CD14-positive monocyte (primary cell): Measurements from ENCODE around the gene CYP27C1. TPM values are rescaled to one million over a fixed set of nuclear protein-coding genes. Genes with fewer than 3 reads are reported as not detected.

Experiments used
- DNase-seq, 3 donors: peaks; one replicate each; pipeline ENCODE4 v3.0.0-alpha.2; 2011 to 2022
- H2AFZ ChIP-seq: 2 replicates; pipeline ENCODE4 v1.6.0; 2012; ENCODE audit warnings: mild to moderate bottlenecking, low read depth, low read length, inconsistent platforms; ENCODE audit not compliant: insufficient read depth, poor library complexity, severe bottlenecking
- H3K27ac ChIP-seq, 2 donors: 1 replicate in 1 of 2; 2 replicates in 1 of 2; pipeline ENCODE4 v1.5.1; 2012 to 2013; ENCODE audit warnings: low read length in 2 of 2, control low read depth in 1 of 2, inconsistent platforms in 1 of 2, low read depth in 1 of 2, mild to moderate bottlenecking in 1 of 2
- H3K27me3 ChIP-seq, 2 donors: one replicate each; pipeline versions ENCODE4 v1.6.0 to v1.6.1; 2011 to 2013; ENCODE audit warnings: low read length in 2 of 2; ENCODE audit not compliant: control insufficient read depth in 2 of 2, insufficient read depth in 2 of 2
- H3K36me3 ChIP-seq, 2 donors: replicated peaks in 1 of 2; 1 replicate in 1 of 2; 2 replicates in 1 of 2; pipeline versions ENCODE4 v1.5.1 to v1.6.1; 2012 to 2013; ENCODE audit warnings: low read length in 2 of 2, control low read depth in 1 of 2, inconsistent platforms in 1 of 2, mild to moderate bottlenecking in 1 of 2; ENCODE audit not compliant: insufficient read depth in 2 of 2, control insufficient read depth in 1 of 2
- H3K4me1 ChIP-seq, 2 donors: 1 replicate in 1 of 2; 2 replicates in 1 of 2; pipeline versions ENCODE4 v1.5.1 to v1.6.1; 2012 to 2013; ENCODE audit warnings: low read length in 2 of 2, control low read depth in 1 of 2, inconsistent platforms in 1 of 2, mild to moderate bottlenecking in 1 of 2, moderate library complexity in 1 of 2; ENCODE audit not compliant: insufficient read depth in 2 of 2, control insufficient read depth in 1 of 2
- H3K4me2 ChIP-seq: replicated peaks from 2 replicates; pipeline ENCODE3; 2012; ENCODE audit warnings: low read length, moderate library complexity, mild to moderate bottlenecking; ENCODE audit not compliant: poor library complexity, severe bottlenecking; ENCODE audit errors: extremely low read depth
- H3K4me3 ChIP-seq, 3 experiments: fragments of 200-600 bp in 1 of 3; sonication (generic) in 1 of 3; replicated peaks in 1 of 3; 1 replicate in 2 of 3; 2 replicates in 1 of 3; pipeline ENCODE4 v1.5.1; 2011 to 2013; ENCODE audit warnings: low read length in 3 of 3, mild to moderate bottlenecking in 3 of 3, control low read depth in 2 of 3, low read depth in 2 of 3, inconsistent platforms in 1 of 3, moderate library complexity in 1 of 3
- H3K79me2 ChIP-seq: 2 replicates; pipeline ENCODE4 v1.6.0; 2012; ENCODE audit warnings: mild to moderate bottlenecking, control low read depth, inconsistent platforms, low read length, moderate library complexity; ENCODE audit not compliant: insufficient read depth
- H3K9ac ChIP-seq: 2 replicates; pipeline ENCODE4 v1.6.0; 2017; ENCODE audit warnings: low read length, mild to moderate bottlenecking; ENCODE audit not compliant: insufficient read depth, poor library complexity, severe bottlenecking
- H3K9me3 ChIP-seq, 2 donors: replicated peaks in 1 of 2; 1 replicate in 1 of 2; 2 replicates in 1 of 2; pipeline versions ENCODE4 v1.5.1 to v1.6.1; 2012 to 2013; ENCODE audit warnings: low read length in 2 of 2, control low read depth in 1 of 2; ENCODE audit not compliant: control insufficient read depth in 1 of 2, insufficient read depth in 1 of 2
- H4K20me1 ChIP-seq: 2 replicates; pipeline ENCODE4 v1.6.0; 2012; ENCODE audit warnings: mild to moderate bottlenecking, low read length, control low read depth, moderate library complexity; ENCODE audit not compliant: insufficient read depth
- H3K27ac Mint-ChIP-seq, 7 donors: one replicate each; pipeline ENCODE4 v1.8.0; 2020; ENCODE audit warnings: mild to moderate bottlenecking in 7 of 7, mixed read lengths in 7 of 7, moderate library complexity in 6 of 7, inconsistent platforms in 2 of 7
- H3K27me3 Mint-ChIP-seq, 3 donors: one replicate each; pipeline ENCODE4 v1.8.0; 2021 to 2022; ENCODE audit warnings: low read depth in 3 of 3, mild to moderate bottlenecking in 3 of 3, mixed read lengths in 3 of 3, moderate library complexity in 3 of 3, inconsistent platforms in 1 of 3
- H3K36me3 Mint-ChIP-seq, 2 donors: one replicate each; pipeline ENCODE4 v1.8.0; 2020; ENCODE audit warnings: mixed read lengths in 2 of 2, inconsistent platforms in 1 of 2, mild to moderate bottlenecking in 1 of 2
- H3K4me1 Mint-ChIP-seq: one replicate; pipeline ENCODE4 v1.8.0; 2020; ENCODE audit warnings: mild to moderate bottlenecking, mixed read lengths
- H3K4me3 Mint-ChIP-seq, 2 donors: one replicate each; pipeline ENCODE4 v1.8.0; 2020; ENCODE audit warnings: mild to moderate bottlenecking in 2 of 2, mixed read lengths in 2 of 2, moderate library complexity in 1 of 2
- H3K9me3 Mint-ChIP-seq, 7 donors: one replicate each; pipeline ENCODE4 v1.8.0; 2020 to 2022; ENCODE audit warnings: mixed read lengths in 7 of 7, mild to moderate bottlenecking in 6 of 7, moderate library complexity in 6 of 7, inconsistent platforms in 2 of 7
- WGBS: methylation state at CpG from one replicate; pipeline ENCODE4 v1.1.5; 2013; ENCODE audit warnings: missing lambda C conversion rate; ENCODE audit not compliant: insufficient coverage; 5-methylcytosine and 5-hydroxymethylcytosine counted together
- intact Hi-C, 2 donors: fragments of 100-400 bp; cut with micrococcal nuclease; formaldehyde crosslinking; loops; one replicate each; pipeline versions ENCODE4 v1.15.0 to v1.15.1; 2023
- polyA plus RNA-seq, 3 donors: library from polyadenylated mRNA; depleted of rRNA in 1 of 3; unstranded in 2 of 3; stranded (reverse) in 1 of 3; fragments of 300-500 nt in 2 of 3; fragments of >200 nt in 1 of 3; fragmentation: Illumina TruSeq in 2 of 3; gene quantifications; 1 replicate in 2 of 3; 2 replicates in 1 of 3; pipeline ENCODE4 v1.2.3, GENCODE V29; 2012 to 2021
- TF ChIP-seq, protein P1 (sequence below): fragments of 200-600 bp; IDR thresholded peaks from one replicate; pipeline ENCODE4 v1.8.0; 2022; ENCODE audit warnings: antibody characterized with exemption, mild to moderate bottlenecking

Gene CYP27C1
- polyA plus RNA-seq, 3 donors = not detected

DNA sequence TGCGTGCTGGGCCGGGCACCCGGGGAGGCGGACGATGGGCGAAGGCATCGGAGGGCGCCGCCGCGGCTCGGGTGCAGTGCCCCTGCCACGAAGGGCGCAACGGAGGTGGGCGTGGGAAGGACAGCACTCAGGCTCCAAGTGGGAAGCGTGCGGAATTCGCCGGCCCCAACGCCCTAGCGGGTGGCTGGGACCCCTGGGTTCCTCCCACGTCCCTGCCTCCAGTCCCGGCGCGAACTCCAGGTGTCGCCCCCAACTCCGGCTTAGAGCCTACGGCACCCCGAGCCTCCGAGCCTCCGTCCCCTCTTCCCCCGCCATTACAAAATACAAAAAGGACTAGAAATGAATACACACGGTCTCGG, 1.3 kb downstream of the CYP27C1 start:
- intact Hi-C loops = no loop called here
- Histone ChIP-seq H3K79me2 (no peaks in the 10 kb centered on the region), H3K36me3 (no peaks in the 10 kb centered on the region), H4K20me1 (no peaks in the 10 kb centered on the region), H3K27ac (no peak overlapping the region), H3K4me1 (peaks cover 13 to 14% of the 10 kb centered on the region in 2 donors), H3K9me3 (peaks cover 0 to 32% of the 10 kb centered on the region in 2 donors), H3K4me2 (peak overlapping the region; percentile 34), H3K27me3 (peaks cover 55 to 82% of the 10 kb centered on the region in 2 donors), H2AFZ (no peak overlapping the region), H3K4me3 (peak overlapping the region in 1 of 3 experiments; percentile 5), H3K9ac (no peak overlapping the region)
- DNase-seq = no peak
- Mint-ChIP-seq H3K9me3 (peaks cover 2 to 40% (median 25%) of the 10 kb centered on the region in 7 donors), H3K4me3 (peak overlapping the region in 1 of 2 donors; percentile 80), H3K27ac (no peak overlapping the region), H3K4me1 (peaks cover 16% of the 10 kb centered on the region), H3K36me3 (peaks cover 4 to 15% of the 10 kb centered on the region in 2 donors), H3K27me3 (peaks cover 73 to 82% (median 82%) of the 10 kb centered on the region in 3 donors)
- TF ChIP-seq, protein P1, sequence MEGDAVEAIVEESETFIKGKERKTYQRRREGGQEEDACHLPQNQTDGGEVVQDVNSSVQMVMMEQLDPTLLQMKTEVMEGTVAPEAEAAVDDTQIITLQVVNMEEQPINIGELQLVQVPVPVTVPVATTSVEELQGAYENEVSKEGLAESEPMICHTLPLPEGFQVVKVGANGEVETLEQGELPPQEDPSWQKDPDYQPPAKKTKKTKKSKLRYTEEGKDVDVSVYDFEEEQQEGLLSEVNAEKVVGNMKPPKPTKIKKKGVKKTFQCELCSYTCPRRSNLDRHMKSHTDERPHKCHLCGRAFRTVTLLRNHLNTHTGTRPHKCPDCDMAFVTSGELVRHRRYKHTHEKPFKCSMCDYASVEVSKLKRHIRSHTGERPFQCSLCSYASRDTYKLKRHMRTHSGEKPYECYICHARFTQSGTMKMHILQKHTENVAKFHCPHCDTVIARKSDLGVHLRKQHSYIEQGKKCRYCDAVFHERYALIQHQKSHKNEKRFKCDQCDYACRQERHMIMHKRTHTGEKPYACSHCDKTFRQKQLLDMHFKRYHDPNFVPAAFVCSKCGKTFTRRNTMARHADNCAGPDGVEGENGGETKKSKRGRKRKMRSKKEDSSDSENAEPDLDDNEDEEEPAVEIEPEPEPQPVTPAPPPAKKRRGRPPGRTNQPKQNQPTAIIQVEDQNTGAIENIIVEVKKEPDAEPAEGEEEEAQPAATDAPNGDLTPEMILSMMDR = no peak
- 1% methylated on average over 35 of the region's 35 CpGs for WGBS

DNA sequence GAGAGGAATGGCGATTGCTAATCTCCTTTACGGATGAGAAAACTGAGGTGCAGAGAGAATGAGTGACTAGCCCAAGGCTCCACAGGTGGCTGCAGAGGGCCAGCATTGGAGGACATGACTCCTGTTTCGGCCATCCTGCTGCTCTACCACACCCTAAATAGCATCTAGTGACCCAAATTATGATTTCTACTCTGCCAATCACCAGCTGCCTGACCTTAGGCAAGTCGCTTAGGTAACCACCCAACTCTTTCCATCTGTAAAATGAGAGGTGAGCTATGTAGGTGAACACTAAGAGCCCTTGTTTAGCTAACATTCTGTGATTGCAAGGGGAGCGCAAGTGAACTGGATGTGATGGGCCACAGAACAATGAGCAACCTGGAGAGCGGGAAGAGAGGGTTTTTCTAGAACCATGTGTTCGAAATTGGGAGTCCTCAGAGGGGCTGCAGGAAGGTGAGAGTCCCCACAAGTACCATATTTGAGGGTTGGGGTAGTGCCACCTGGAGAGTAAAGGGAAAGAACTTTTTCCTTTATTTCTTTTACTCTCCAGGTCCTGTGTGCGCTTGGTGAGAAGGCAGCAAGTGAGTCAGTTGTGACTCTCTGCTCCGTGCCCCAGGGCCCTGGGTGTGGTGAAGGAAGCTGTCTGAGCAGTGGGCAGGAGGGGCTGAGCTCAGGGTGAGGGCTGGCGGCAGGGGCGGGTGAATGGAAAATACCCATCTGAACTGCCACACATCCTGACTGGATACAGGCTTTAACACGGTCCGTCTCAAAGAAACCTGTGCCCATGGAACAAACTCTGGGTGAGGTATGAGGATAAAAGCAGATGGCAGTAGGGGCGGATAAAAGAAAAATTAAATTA, 2.4 kb downstream of the CYP27C1 start:
- Mint-ChIP-seq H3K9me3 (peaks cover 2 to 38% (median 33%) of the 10 kb centered on the region in 7 donors), H3K4me1 (peaks cover 16% of the 10 kb centered on the region), H3K27ac (no peak overlapping the region), H3K36me3 (peaks cover 4 to 15% of the 10 kb centered on the region in 2 donors), H3K4me3 (peak overlapping the region in 1 of 2 donors; percentile 80), H3K27me3 (peaks cover 63 to 84% (median 82%) of the 10 kb centered on the region in 3 donors)
- TF ChIP-seq, protein P1 = no peak
- DNase-seq = no peak
- Histone ChIP-seq H3K4me1 (peaks cover 13 to 14% of the 10 kb centered on the region in 2 donors), H3K79me2 (no peaks in the 10 kb centered on the region), H3K4me2 (no peak overlapping the region), H3K36me3 (no peaks in the 10 kb centered on the region), H3K9me3 (peaks cover 0 to 32% of the 10 kb centered on the region in 2 donors), H3K27ac (no peak overlapping the region), H3K9ac (no peak overlapping the region), H3K27me3 (peaks cover 55 to 76% of the 10 kb centered on the region in 2 donors), H2AFZ (no peak overlapping the region), H3K4me3 (no peak overlapping the region), H4K20me1 (no peaks in the 10 kb centered on the region)
- WGBS = 61% methylated on average over 3 of the region's 14 CpGs
- intact Hi-C loops = no loop called here
